HepG2 (cell line): Measurements from ENCODE around the gene SLC35E4. TPM values are rescaled to one million over a fixed set of nuclear protein-coding genes. Genes with fewer than 3 reads are reported as not detected.
A peak's percentile ranks its signal among the peaks of the same experiment; 100 is the strongest.

ENCODE experiments used
- AHDC1 ChIP-seq: sonication (generic); formaldehyde crosslinking; IDR thresholded peaks from 2 replicates; pipeline ENCODE4 v1.5.1; 2020; ENCODE audit warnings: mild to moderate bottlenecking, missing genetic modification reagents, borderline replicate concordance
- GPN1 ChIP-seq: sonication (generic); formaldehyde crosslinking; IDR thresholded peaks from 2 replicates; pipeline ENCODE4 v1.5.1; 2020; ENCODE audit warnings: missing genetic modification reagents, borderline replicate concordance
- YEATS4 ChIP-seq: sonication (generic); formaldehyde crosslinking; IDR thresholded peaks from 2 replicates; pipeline ENCODE4 v1.4.0; 2020; ENCODE audit warnings: missing genetic modification reagents, borderline replicate concordance
- ZNF207 ChIP-seq: fragments of 450-650 bp; IDR thresholded peaks from 2 replicates; pipeline ENCODE4 v1.6.1; 2016; ENCODE audit warnings: antibody characterized with exemption, borderline replicate concordance
- polyA plus RNA-seq, 8 experiments: library from polyadenylated mRNA; depleted of rRNA in 3 of 8; stranded (reverse) in 7 of 8; unstranded in 1 of 8; fragments of >200 nt; fragmentation: Illumina TruSeq in 4 of 8; extraction: Trizol in 4 of 8; gene quantifications; 2 replicates each; pipeline versions ENCODE4 v1.2.1 to v1.2.3, GENCODE V29; 2011 to 2016; ENCODE audit warnings: low read depth in 4 of 8, missing spikeins in 1 of 8, mixed read lengths in 1 of 8; ENCODE audit not compliant: insufficient read depth in 1 of 8
- total RNA-seq, 5 experiments: library from RNA; depleted of rRNA; stranded (reverse); fragments of >200 nt; fragmentation: Illumina TruSeq; extraction: Trizol; gene quantifications; 2 replicates each; pipeline ENCODE4 v1.2.3, GENCODE V29; 2016; ENCODE audit warnings: low read depth in 1 of 5
- TF ChIP-seq, protein P1 (sequence below): sonication (generic); formaldehyde crosslinking; IDR thresholded peaks from 2 replicates; pipeline ENCODE4 v1.4.0; 2020; ENCODE audit warnings: missing genetic modification reagents, borderline replicate concordance
- TF ChIP-seq, protein P2 (sequence below): sonication (generic); formaldehyde crosslinking; IDR thresholded peaks from 2 replicates; pipeline ENCODE4 v1.9.0; 2021; ENCODE audit warnings: missing genetic modification reagents, borderline replicate concordance

Gene SLC35E4
- total and polyA plus RNA-seq, 2 of the 13 experiments (the other 11 are each of a cell fraction or from before 2014, with no cell fraction given) = 0.07 to 0.15 TPM

DNA sequence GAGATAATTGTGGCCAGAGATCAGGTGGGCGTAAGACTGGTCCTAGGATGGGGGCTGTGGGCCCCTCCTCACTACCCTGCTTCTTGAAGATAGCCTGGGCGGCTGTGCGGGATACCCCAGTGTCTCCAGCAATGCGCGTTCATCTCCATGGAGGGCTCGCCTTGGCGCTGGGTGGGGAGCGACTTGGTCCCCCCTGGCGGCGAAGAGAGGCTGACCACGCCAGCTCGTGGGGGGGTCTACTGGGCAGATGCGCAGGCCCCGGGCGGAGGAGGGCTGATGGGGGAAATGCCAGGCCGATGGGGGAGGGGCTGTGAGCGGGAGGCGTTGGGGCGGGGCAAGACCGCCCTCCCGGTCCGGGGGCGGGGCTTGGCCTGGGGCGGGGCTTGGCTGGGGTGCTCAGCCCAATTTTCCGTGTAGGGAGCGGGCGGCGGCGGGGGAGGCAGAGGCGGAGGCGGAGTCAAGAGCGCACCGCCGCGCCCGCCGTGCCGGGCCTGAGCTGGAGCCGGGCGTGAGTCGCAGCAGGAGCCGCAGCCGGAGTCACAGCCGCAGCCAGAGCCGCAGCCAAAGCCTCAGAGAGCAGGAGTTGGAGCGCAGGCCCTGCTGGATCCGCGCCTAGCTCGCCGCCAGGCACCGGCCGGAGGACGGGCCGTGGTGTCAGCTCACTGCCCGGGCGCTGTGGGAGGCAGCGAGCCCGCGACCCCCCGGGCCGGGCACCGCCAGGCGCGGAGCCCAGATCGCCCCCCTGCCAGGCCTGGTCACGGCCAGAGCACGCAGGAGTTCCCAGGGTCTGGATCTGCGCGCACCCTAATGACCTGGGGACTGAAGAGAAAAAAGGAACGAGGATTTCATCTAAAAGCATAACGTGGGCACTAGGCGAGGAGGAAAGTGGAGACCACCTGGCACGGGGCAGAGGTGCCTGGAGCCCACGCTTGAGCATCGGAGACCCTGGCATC lies at the start of gene SLC35E4 (continued):
- TF ChIP-seq, protein P1, sequence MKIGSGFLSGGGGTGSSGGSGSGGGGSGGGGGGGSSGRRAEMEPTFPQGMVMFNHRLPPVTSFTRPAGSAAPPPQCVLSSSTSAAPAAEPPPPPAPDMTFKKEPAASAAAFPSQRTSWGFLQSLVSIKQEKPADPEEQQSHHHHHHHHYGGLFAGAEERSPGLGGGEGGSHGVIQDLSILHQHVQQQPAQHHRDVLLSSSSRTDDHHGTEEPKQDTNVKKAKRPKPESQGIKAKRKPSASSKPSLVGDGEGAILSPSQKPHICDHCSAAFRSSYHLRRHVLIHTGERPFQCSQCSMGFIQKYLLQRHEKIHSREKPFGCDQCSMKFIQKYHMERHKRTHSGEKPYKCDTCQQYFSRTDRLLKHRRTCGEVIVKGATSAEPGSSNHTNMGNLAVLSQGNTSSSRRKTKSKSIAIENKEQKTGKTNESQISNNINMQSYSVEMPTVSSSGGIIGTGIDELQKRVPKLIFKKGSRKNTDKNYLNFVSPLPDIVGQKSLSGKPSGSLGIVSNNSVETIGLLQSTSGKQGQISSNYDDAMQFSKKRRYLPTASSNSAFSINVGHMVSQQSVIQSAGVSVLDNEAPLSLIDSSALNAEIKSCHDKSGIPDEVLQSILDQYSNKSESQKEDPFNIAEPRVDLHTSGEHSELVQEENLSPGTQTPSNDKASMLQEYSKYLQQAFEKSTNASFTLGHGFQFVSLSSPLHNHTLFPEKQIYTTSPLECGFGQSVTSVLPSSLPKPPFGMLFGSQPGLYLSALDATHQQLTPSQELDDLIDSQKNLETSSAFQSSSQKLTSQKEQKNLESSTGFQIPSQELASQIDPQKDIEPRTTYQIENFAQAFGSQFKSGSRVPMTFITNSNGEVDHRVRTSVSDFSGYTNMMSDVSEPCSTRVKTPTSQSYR = peak; percentile 48; the same call in 1 of the 2 replicates
- no peak for TF ChIP-seq YEATS4
- TF ChIP-seq, protein P2, sequence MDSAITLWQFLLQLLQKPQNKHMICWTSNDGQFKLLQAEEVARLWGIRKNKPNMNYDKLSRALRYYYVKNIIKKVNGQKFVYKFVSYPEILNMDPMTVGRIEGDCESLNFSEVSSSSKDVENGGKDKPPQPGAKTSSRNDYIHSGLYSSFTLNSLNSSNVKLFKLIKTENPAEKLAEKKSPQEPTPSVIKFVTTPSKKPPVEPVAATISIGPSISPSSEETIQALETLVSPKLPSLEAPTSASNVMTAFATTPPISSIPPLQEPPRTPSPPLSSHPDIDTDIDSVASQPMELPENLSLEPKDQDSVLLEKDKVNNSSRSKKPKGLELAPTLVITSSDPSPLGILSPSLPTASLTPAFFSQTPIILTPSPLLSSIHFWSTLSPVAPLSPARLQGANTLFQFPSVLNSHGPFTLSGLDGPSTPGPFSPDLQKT (CRISPR knock-in tag) = no peak
- TF ChIP-seq ZNF207 = no peak
- no peak for TF ChIP-seq GPN1 (CRISPR knock-in tag)
- no peak for TF ChIP-seq AHDC1 (CRISPR knock-in tag)
